Gastroesophageal sphincter (tissue), 4 donors: Measurements from ENCODE around the gene OR13C2. TPM values are rescaled to one million over a fixed set of nuclear protein-coding genes. Genes with fewer than 3 reads are reported as not detected.

Experiments used
- ATAC-seq: fragments of 150-250 bp; one replicate; pipeline ENCODE4 v1.9.1; 2016; ENCODE audit warnings: mild to moderate bottlenecking, moderate library complexity
- H3K27ac ChIP-seq, 4 donors: fragments of 200-600 bp; sonication (generic) in 3 of 4; 1 replicate in 3 of 4; 2 replicates in 1 of 4; pipeline ENCODE4 v1.5.1; 2016 to 2019
- H3K27me3 ChIP-seq: fragments of 200-600 bp; sonication (generic); one replicate; pipeline ENCODE4 v1.5.1; 2019
- H3K36me3 ChIP-seq, 2 donors: fragments of 200-600 bp; sonication (generic); one replicate each; pipeline ENCODE4 v1.5.1; 2019; ENCODE audit warnings: control low read depth in 1 of 2
- H3K4me1 ChIP-seq, 3 donors: fragments of 200-600 bp; sonication (generic); 1 replicate in 2 of 3; 2 replicates in 1 of 3; pipeline ENCODE4 v1.5.1; 2016 to 2019; ENCODE audit warnings: control low read depth in 2 of 3
- H3K4me3 ChIP-seq, 2 donors: fragments of 200-600 bp; sonication (generic); one replicate each; pipeline ENCODE4 v1.5.1; 2019; ENCODE audit warnings: mild to moderate bottlenecking in 1 of 2, moderate library complexity in 1 of 2
- H3K9me3 ChIP-seq, 3 donors: fragments of 200-600 bp; sonication (generic); one replicate each; pipeline ENCODE4 v1.5.1; 2017 to 2019; ENCODE audit warnings: control low read depth in 2 of 3
- CTCF ChIP-seq, 4 experiments: fragments of 200-600 bp in 2 of 4; fragments of 450-650 bp in 2 of 4; sonication (generic) in 1 of 4; IDR thresholded peaks; one replicate each; pipeline ENCODE4 v1.5.1; 2017 to 2019; ENCODE audit warnings: antibody characterized with exemption in 4 of 4, mild to moderate bottlenecking in 2 of 4, moderate library complexity in 2 of 4
- EP300 ChIP-seq: sonication (generic); formaldehyde crosslinking; IDR thresholded peaks from one replicate; pipeline ENCODE4 v1.6.1; 2017; ENCODE audit warnings: antibody characterized with exemption, mild to moderate bottlenecking
- POLR2A ChIP-seq, 2 donors: fragments of 450-650 bp; IDR thresholded peaks; one replicate each; pipeline ENCODE4 v1.6.1; 2017; ENCODE audit warnings: antibody characterized with exemption in 2 of 2, mild to moderate bottlenecking in 2 of 2, moderate library complexity in 1 of 2
- POLR2AphosphoS5 ChIP-seq: sonication (generic); formaldehyde crosslinking; IDR thresholded peaks from one replicate; pipeline ENCODE4 v1.6.1; 2017; ENCODE audit warnings: antibody characterized with exemption
- WGBS, 2 donors: methylation state at CpG; one replicate each; pipeline ENCODE4 v1.1.5; 2018; ENCODE audit warnings: low coverage in 1 of 2; 5-methylcytosine and 5-hydroxymethylcytosine counted together
- total RNA-seq, 4 donors: library from RNA; depleted of rRNA; stranded (reverse); fragments of >200 nt; gene quantifications; one replicate each; pipeline ENCODE4 v1.1.0, GENCODE V29; 2016

Gene OR13C2
- total RNA-seq, 4 donors from 2014 or later: not detected

- H3K27ac ChIP-seq: no peak overlapping the region
- H3K36me3 ChIP-seq: no peaks in the 10 kb centered on the region
- no peaks in the 10 kb centered on the region for H3K27me3 ChIP-seq
- H3K4me1 ChIP-seq: no peaks in the 10 kb centered on the region
- H3K4me3 ChIP-seq: no peak overlapping the region
- 67 to 69% methylated on average over 1 of the region's 1 CpG for WGBS, 2 donors
- TF ChIP-seq CTCF (IDR thresholded peaks at IDR 0.05): no peak
- TF ChIP-seq POLR2AphosphoS5: no peak
- TF ChIP-seq POLR2A (IDR thresholded peaks at IDR 0.05): no peak
- no peak for TF ChIP-seq EP300
- ATAC-seq: no peak
- H3K9me3 ChIP-seq: peaks cover 0 to 15% (median 0%) of the 10 kb centered on the region in 3 donors
Measured at GRCh38 chr9:104589626-104590025, 15.8 kb downstream of the OR13C2 start.

- no peak for TF ChIP-seq POLR2AphosphoS5
- no peak for TF ChIP-seq POLR2A (IDR thresholded peaks at IDR 0.05)
- TF ChIP-seq CTCF (IDR thresholded peaks at IDR 0.05): no peak
- no peak for TF ChIP-seq EP300
- no peak overlapping the region for H3K27ac ChIP-seq
- no peaks in the 10 kb centered on the region for H3K4me1 ChIP-seq
- no peak for ATAC-seq
- H3K4me3 ChIP-seq: no peak overlapping the region
- 13 to 33% methylated on average over 1 of the region's 1 CpG for WGBS, 2 donors
- no peaks in the 10 kb centered on the region for H3K27me3 ChIP-seq
- H3K9me3 ChIP-seq: no peaks in the 10 kb centered on the region
- H3K36me3 ChIP-seq: no peaks in the 10 kb centered on the region
Measured at GRCh38 chr9:104586496-104587180, 18.8 kb downstream of the OR13C2 start.

GRCh38 chr9:104580562-104580961 lies 24.9 kb downstream of the OR13C2 start:
- WGBS, 2 donors: 87 to 100% methylated on average over 1 of the region's 1 CpG
- TF ChIP-seq EP300 (no peak), POLR2AphosphoS5 (no peak), CTCF (IDR thresholded peaks at IDR 0.05) (no peak), POLR2A (IDR thresholded peaks at IDR 0.05) (no peak)
- Histone ChIP-seq H3K9me3 (no peaks in the 10 kb centered on the region), H3K36me3 (no peaks in the 10 kb centered on the region), H3K4me3 (no peak overlapping the region), H3K27me3 (no peaks in the 10 kb centered on the region), H3K4me1 (no peaks in the 10 kb centered on the region), H3K27ac (no peak overlapping the region)
- no peak for ATAC-seq

GRCh38 chr9:104577263-104577662 lies 28.2 kb downstream of the OR13C2 start:
- Histone ChIP-seq H3K36me3 (no peaks in the 10 kb centered on the region), H3K4me3 (no peak overlapping the region), H3K27ac (no peak overlapping the region), H3K27me3 (no peaks in the 10 kb centered on the region), H3K9me3 (no peaks in the 10 kb centered on the region), H3K4me1 (no peaks in the 10 kb centered on the region)
- TF ChIP-seq POLR2AphosphoS5 (no peak), EP300 (no peak), POLR2A (IDR thresholded peaks at IDR 0.05) (no peak), CTCF (IDR thresholded peaks at IDR 0.05) (no peak)
- ATAC-seq: no peak
- WGBS, 2 donors: 78 to 82% methylated on average over 5 of the region's 5 CpGs

GRCh38 chr9:104575456-104575855 lies 30.0 kb downstream of the OR13C2 start:
- TF ChIP-seq CTCF (IDR thresholded peaks at IDR 0.05) (no peak), POLR2AphosphoS5 (no peak), POLR2A (IDR thresholded peaks at IDR 0.05) (no peak), EP300 (no peak)
- ATAC-seq: no peak
- Histone ChIP-seq H3K4me1 (no peaks in the 10 kb centered on the region), H3K27ac (no peak overlapping the region), H3K27me3 (no peaks in the 10 kb centered on the region), H3K36me3 (no peaks in the 10 kb centered on the region), H3K9me3 (no peaks in the 10 kb centered on the region), H3K4me3 (no peak overlapping the region)
- WGBS, 2 donors: 54 to 75% methylated on average over 2 of the region's 2 CpGs
